Choroid plexus epithelial cell (primary cell): ENCODE data around the gene SLC4A5.

ENCODE experiments used
- DNase-seq: peaks from one replicate; pipeline ENCODE4 v3.0.0-alpha.2; 2010; ENCODE audit warnings: low read depth
- H3K4me3 ChIP-seq: 2 replicates; pipeline ENCODE4 v1.5.1; 2011; ENCODE audit warnings: low read depth, mild to moderate bottlenecking, control low read depth, low read length, moderate library complexity
- TF ChIP-seq, protein P1 (sequence below): conservative IDR thresholded peaks from 2 replicates; pipeline ENCODE4 v1.5.1; 2011; ENCODE audit warnings: low read depth, mild to moderate bottlenecking, control low read depth, inconsistent platforms, low read length, moderate library complexity

SLC4A5 gene

DNA sequence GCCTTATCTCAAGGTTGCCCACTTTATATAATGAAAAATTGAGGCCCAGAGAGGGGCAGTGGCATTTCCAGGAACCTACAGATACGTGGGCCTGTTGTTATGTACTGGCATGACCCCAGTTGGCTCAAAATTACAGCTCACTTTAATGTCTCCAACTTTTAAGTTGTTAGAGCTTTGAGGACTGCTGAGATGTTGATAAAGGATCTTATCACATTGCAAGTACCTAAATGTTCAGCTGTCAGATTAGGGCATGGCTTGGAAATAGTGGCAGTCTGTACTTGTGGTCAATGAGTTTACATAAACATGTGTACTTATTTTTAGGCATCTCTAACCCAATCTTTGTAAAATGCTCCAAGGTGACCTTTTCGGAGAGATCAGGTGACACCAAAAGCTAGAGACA is 14.6 kb downstream of the SLC4A5 start:
- H3K4me3 ChIP-seq = no peak overlapping the region
- no peak for DNase-seq

DNA sequence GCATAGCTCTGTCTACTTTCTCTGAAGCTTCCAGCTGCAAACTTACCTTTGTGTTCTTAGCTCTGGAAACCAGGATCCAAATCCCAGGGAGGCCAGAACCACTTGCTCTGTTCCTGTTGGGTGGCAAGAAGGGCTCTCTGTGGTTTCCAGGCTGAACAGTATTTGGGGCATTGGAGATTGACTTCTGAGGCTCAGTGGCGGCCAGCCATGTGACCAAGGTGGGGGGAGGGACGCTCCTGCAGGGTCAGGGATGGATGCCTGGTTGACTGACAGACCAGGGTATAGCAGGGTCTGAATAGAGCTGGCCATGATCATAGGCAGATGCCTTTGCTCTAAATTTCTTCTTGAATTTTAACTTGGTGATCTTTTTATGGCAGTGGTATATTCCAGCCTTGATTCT is 15.1 kb downstream of the SLC4A5 start:
- no peak for DNase-seq
- no peak overlapping the region for H3K4me3 ChIP-seq
- TF ChIP-seq, protein P1, sequence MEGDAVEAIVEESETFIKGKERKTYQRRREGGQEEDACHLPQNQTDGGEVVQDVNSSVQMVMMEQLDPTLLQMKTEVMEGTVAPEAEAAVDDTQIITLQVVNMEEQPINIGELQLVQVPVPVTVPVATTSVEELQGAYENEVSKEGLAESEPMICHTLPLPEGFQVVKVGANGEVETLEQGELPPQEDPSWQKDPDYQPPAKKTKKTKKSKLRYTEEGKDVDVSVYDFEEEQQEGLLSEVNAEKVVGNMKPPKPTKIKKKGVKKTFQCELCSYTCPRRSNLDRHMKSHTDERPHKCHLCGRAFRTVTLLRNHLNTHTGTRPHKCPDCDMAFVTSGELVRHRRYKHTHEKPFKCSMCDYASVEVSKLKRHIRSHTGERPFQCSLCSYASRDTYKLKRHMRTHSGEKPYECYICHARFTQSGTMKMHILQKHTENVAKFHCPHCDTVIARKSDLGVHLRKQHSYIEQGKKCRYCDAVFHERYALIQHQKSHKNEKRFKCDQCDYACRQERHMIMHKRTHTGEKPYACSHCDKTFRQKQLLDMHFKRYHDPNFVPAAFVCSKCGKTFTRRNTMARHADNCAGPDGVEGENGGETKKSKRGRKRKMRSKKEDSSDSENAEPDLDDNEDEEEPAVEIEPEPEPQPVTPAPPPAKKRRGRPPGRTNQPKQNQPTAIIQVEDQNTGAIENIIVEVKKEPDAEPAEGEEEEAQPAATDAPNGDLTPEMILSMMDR = no peak

More for the DNA sequence above, 14.6 kb downstream of the SLC4A5 start:
- TF ChIP-seq, protein P1 = no peak

DNA sequence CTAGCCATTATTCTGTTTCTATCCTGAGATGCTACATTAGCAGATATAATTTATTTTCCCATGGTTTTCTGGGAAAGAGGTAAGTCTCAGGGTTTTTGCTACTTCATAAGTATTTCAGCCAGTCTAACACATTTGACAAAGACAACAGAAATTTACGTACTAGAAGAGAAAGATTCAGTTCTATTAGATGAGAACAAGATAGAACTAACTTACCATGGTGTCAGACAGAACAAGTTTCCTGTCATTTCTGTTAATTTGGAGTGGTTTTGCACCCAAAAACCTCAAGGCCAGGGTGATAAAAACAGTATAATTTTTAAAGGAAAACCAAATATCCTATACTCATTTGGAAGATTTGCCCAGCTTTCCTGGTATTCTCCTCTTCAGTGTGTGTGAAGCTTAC is 15.6 kb downstream of the SLC4A5 start:
- no peak overlapping the region for H3K4me3 ChIP-seq
- TF ChIP-seq, protein P1 = no peak
- DNase-seq = no peak

DNA sequence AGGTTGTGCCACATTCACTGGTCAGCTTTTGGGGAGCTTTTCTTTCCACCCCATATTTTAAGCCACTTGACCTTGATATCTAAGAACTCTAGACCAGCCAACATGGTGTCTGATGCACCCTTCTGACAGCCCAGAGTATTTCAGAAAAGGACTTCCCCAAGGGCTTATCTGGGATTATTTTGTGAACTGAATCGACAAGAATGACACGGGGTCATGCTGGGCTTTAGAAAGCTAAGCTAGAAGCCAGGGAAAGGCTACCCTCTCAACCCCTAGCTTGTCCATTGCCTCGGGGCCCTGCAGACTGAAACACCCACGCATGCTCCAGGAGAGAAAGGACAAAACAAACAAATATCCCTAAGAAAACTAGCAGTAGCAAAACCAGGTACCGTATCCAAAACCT is 16.0 kb downstream of the SLC4A5 start:
- no peak for DNase-seq
- no peak overlapping the region for H3K4me3 ChIP-seq
- TF ChIP-seq, protein P1 = no peak

DNA sequence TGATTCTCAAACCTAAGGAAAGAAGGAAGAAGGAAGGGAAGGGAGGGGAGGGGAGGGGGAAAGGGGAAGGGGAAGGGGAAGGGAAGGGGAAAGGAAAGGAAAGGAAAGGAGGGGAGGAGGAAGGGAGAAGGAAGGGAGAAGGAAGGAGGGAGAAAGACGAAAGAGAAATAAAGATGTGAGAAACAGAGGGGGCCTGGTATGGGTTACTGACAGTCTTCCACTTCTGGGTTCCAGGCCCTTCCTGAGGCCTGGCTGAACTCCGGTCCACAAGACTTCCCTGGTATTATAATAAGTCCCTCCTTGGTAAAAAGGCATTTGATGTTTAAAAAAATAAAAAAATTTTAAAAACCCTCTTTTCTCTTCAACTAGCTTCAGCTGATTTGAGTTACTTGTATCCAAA is 17.4 kb downstream of the SLC4A5 start:
- DNase-seq = no peak
- H3K4me3 ChIP-seq = no peak overlapping the region
- TF ChIP-seq, protein P1 = no peak

DNA sequence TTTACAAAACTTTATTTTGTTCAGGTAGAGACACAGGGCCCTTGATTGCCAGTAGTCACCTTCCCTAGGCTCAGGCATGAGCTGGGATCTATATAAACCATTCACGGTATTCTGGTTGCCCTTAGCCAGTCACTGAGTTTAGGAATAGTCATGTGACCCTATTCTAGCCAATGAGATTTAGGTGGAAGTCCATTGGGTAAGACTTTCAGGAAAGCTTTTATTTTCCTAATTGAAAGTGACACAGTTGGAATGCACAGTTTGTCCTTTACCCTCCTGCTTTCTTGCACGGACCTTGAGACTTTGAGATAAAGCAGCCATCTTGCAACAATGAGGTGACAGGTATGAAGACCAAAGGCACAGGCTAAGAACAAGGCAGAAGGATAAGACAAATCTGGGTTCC is 21.5 kb downstream of the SLC4A5 start:
- H3K4me3 ChIP-seq = no peak overlapping the region
- DNase-seq = no peak
- TF ChIP-seq, protein P1 = no peak

DNA sequence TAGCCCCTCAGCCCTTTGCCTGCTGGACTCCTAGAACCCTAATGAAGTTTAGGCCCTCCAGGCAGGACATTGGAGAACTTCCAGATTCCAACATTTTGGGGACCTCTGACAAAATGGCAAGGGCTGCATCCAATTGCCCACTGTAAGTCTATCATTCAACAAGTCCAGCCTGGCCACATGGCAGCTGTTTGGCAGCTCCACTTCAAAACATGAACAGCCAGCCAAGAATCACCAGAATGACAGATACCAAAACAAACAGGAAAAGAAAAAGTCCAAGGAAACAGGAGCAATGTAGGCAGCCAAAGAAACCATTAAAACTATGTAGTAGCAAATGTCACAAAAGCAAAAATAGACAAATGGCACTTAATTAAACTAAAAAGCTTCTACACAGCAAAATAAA is 25.5 kb downstream of the SLC4A5 start:
- TF ChIP-seq, protein P1 = no peak
- DNase-seq = no peak
- H3K4me3 ChIP-seq = no peak overlapping the region
